ENCODE results near the gene TMUB1.

Gene TMUB1

DNA sequence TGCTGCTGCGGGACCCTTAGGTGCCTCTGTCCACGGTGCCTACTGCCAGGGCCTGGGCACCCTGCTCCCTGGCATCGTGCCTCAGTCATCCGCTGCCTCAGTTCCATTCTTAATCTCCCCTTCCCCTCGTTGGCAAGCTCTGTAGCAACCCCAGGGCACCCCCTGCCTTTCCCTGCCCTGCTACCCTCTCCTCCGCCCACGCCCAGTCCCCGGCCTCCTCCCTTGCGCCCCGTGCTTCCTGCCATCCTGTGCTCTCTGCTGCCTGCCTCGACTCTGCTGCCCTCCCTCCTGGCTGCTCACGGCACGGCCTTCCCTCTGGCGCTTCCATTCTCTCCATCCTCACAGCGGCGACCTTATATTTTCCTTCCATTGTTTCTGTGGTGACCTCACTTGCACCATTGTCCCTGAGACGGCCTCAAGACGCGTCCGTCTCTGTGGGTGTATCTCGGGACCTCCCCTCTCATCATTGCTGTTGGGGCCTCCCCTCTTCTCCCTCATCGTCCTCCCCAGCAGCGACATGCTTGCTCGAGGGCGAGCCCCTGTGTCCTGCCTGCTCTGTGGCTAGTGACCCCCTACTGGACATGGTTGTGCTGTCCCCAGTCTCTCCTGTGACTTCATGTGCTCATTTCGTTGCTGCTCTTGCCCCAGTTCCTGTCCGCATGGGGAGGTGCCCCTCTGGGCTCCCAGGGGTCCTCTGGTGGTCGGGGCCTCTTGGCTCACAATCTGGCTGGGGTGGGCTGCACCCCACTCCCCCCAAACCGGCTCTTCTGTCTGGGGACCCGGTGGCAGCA is 38.3 kb upstream of the TMUB1 start:
- no peak for DNase-seq (ENCODE audit: low read depth in 1 of 2, low spot score in 1 of 2)

GRCh38 chr7:151120896-151121295 is 37.6 kb upstream of the TMUB1 start:
- DNase-seq (ENCODE audit: low read depth in 1 of 2, low spot score in 1 of 2) = no peak

GRCh38 chr7:151119902-151120301 is 36.6 kb upstream of the TMUB1 start:
- no peak for DNase-seq (ENCODE audit: low read depth in 1 of 2, low spot score in 1 of 2)

DNA sequence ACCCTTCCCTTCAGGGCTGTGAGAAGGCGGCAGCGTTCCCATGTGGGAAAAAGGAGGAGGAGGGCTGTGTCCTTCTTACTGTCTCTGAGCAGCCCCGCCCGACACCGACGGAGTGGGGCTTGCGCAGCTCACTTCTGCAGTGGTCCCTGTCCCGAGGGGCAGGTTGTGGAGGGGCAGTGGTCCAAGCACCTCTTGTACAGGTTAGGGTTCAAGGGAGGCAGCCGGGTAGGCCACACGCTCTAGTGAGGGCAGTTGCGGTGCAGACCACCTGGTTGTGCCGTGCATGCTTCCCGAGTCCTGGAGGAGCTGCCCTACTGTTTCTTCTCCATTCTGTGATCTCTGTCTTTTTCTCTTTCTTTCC is 35.7 kb upstream of the TMUB1 start:
- no peak for DNase-seq (ENCODE audit: low read depth in 1 of 2, low spot score in 1 of 2)

DNA sequence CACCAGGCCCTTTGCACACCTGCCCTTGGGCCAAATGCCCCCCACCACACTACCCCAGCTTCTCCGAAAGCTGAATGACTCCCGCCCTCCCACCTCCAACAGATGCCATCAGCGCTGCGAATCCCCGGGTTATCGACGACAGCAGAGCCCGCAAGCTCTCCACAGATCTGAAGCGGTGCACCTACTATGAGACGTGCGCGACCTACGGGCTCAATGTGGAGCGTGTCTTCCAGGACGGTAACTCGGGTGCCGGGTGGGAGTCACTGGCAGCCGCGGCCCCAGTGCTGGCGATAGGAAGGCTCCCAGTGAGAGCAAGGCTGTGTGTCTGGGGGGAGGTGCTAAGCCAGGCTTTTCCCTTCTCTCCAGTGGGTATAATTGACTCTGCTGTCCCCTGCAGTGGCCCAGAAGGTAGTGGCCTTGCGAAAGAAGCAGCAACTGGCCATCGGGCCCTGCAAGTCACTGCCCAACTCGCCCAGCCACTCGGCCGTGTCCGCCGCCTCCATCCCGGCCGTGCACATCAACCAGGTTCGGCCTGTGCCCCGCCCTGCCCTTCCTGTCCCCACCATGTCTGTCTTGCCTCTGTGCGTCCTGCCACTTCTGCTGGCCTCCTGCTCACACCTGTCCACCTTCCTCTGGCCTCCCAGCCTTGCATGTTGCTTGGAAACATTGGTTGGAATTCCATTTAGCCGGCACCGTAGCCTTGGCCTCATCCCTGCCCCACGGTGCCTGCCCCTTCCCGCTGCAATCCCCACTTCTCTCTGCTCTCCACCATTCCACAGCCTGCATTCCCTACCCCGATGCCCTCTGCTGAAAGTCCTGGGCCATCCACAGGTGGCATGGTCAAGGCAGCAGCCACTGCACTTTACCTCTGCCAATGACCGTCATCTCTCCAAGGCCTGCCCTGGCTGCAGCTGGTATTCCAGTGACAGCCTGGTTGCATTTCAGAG is 35.1 kb upstream of the TMUB1 start:
- no peak for DNase-seq (ENCODE audit: low read depth in 1 of 2, low spot score in 1 of 2)

DNA sequence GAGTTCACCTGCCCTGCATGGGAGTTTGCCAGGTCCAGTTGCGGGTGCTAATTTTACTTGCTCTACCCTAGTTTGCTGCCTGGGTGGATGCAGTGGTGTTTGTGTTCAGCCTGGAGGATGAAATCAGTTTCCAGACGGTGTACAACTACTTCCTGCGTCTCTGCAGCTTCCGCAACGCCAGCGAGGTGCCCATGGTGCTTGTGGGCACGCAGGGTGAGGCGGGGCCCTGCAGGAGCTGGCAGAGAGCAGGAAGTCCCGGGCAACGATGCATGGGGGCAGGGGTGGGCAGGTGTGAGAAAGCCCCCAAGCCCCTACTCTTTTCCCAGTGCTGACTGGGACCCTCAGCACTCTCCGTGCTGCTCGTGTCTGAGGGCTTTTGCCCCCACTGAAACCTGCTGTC is 34.3 kb upstream of the TMUB1 start:
- peak; percentile 11 to 21 for DNase-seq (ENCODE audit: low read depth in 1 of 2, low spot score in 1 of 2)

GRCh38 chr7:151116603-151117440 is 33.5 kb upstream of the TMUB1 start:
- no peak for DNase-seq (ENCODE audit: low read depth in 1 of 2, low spot score in 1 of 2)

DNA sequence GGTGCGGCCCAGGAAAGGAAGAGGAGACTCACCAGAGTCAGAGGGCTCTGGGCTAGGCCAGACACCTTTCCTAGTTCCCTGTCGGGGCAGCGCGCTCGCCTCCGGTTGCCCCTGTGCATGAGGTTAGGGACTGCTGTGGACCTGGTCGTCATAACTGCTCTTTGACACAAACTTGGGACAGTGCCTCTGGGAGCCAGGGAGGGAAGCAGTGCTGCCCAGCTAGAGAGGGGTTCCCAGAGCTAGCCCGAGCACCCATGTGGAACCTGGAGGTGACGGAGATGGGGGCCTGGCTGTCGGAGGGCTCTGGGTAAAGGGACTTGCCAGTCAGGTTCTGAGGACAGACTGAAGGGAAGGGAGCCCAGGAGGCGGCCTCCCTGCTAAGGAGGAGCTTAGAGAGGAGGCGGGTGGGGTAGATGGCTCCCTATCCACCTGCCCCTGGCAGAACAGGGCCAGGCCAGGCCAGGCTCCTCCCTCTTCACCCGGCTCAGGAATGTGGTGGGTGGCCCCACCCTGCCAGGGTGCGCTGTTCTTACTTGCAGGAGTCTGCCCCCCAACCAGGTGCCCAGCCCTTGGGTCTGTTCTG is 32.6 kb upstream of the TMUB1 start:
- no peak for DNase-seq (ENCODE audit: low read depth in 1 of 2, low spot score in 1 of 2)

- DNase-seq (ENCODE audit: low read depth in 1 of 2, low spot score in 1 of 2) = no peak
Measured at GRCh38 chr7:151115121-151115835, 32.0 kb upstream of the TMUB1 start.

DNA sequence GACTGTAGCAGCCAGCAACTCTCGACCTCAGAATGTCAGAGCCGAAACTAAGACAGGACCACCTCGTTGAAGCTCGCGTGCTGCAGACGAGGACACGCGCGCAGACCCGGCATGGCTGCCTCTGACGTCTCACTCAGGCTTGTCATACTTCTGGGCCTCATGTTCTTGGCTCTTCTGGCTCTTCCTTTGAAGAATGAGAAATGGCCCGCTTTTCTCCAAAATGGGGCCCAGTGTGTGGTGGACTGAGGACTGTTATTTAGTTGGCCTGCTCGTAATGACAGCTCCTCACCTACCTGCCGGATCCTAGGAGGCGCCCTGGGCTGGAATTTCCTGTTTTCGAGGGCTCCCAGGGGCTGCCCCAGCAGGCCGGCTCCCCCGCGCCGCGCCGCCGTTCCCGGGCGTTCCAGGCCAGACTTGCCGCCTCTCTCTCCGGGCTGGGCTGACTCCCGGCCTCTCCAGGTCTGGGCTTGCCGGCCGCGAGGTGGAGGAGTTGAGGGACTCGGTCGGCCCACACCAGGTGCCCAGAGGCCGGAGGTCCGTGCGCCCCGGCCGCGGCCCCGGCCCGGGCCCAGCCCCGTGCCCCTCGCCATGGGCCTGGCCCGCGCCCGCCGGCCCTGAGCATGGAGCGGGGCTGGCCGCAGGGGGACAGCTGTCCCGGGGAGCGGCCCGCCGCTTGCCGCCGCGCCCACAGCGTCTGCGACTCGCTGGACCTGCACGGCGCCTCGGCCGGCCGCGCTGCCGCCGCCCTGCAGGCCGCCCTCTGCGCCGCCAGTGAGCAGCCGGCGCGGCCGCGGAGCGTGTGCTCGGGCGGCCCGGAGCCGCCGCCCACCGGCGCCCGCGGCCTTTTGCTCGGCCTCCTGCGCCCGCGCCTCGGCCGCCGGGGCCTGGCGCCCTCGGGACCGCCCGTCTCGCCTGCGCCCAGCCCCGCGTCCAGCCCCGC is 31.1 kb upstream of the TMUB1 start:
- DNase-seq (ENCODE audit: low read depth in 1 of 2, low spot score in 1 of 2) = no peak

- no peak for DNase-seq (ENCODE audit: low read depth in 1 of 2, low spot score in 1 of 2)
Measured at GRCh38 chr7:151113344-151114150, 30.3 kb upstream of the TMUB1 start.

DNA sequence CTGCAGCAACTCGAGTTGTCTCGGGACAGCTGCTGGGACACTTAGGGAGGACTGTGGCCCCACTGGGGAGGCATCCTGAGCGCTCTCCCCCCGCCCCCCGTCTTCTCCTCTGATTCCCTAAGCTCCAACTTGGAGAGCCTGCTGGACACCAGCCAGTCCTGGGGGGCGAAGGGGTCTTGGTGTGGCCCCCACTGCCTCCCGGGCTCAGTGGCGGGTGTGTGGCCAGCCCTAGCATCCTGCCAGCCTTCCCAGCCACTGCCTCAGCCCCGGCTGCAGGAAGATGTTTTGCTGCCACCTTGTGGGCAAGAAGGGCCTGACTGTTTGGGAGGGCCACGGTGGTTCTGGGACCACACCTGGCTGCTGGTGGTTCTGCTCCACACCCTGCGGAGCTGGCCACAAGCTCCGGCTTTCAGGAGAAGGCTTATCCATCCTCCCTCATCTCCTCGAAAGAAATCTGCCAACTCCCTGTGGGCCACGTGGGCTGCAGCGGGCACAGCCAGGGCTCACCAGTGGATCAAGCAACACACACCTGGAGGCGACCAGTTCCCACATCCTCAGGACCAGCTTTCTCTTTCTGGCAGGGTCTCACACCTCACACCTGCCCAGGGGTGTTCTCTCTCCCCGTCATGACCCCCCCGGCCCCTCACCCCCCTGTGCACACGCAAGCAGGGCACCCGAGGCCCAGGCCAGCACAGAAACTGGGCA is 27.8 kb upstream of the TMUB1 start:
- DNase-seq (ENCODE audit: low read depth in 1 of 2, low spot score in 1 of 2) = peak; percentile 54 to 57

GRCh38 chr7:151110236-151110940 is 27.1 kb upstream of the TMUB1 start:
- no peak for DNase-seq (ENCODE audit: low read depth in 1 of 2, low spot score in 1 of 2)

- no peak for DNase-seq (ENCODE audit: low read depth in 1 of 2, low spot score in 1 of 2)
Measured at GRCh38 chr7:151109094-151110048, 26.1 kb upstream of the TMUB1 start.

GRCh38 chr7:151107882-151108281 is 24.6 kb upstream of the TMUB1 start:
- no peak for DNase-seq (ENCODE audit: low read depth in 1 of 2, low spot score in 1 of 2)

Data from activated T-helper 1 cell treated with anti-CD3 and anti-CD28 coated beads, Interleukin-2, amount 50 U/mL, for 16 hours (primary cell).